Vagina (tissue), 2 donors: ENCODE data around the gene SLC7A6OS.
A peak's percentile ranks its signal among the peaks of the same experiment; 100 is the strongest.

Experiments used
- POLR2A ChIP-seq, 2 donors: fragments of 450-650 bp; IDR thresholded peaks; one replicate each; pipeline ENCODE4 v1.6.1; 2017; ENCODE audit warnings: antibody characterized with exemption in 2 of 2, mild to moderate bottlenecking in 2 of 2, moderate library complexity in 2 of 2
- POLR2AphosphoS5 ChIP-seq, 2 donors: sonication (generic); formaldehyde crosslinking; IDR thresholded peaks; one replicate each; pipeline ENCODE4 v1.9.0; 2017; ENCODE audit warnings: antibody characterized with exemption in 2 of 2, mild to moderate bottlenecking in 2 of 2, low read depth in 1 of 2; ENCODE audit not compliant: insufficient read depth in 1 of 2
- TF ChIP-seq, protein P1 (sequence below), 3 experiments: fragments of 450-650 bp in 2 of 3; fragments of 200-600 bp in 1 of 3; sonication (generic) in 1 of 3; IDR thresholded peaks; one replicate each; pipeline ENCODE4 v1.5.1; 2017 to 2019; ENCODE audit warnings: antibody characterized with exemption in 3 of 3, mild to moderate bottlenecking in 2 of 3, moderate library complexity in 2 of 3

DNA sequence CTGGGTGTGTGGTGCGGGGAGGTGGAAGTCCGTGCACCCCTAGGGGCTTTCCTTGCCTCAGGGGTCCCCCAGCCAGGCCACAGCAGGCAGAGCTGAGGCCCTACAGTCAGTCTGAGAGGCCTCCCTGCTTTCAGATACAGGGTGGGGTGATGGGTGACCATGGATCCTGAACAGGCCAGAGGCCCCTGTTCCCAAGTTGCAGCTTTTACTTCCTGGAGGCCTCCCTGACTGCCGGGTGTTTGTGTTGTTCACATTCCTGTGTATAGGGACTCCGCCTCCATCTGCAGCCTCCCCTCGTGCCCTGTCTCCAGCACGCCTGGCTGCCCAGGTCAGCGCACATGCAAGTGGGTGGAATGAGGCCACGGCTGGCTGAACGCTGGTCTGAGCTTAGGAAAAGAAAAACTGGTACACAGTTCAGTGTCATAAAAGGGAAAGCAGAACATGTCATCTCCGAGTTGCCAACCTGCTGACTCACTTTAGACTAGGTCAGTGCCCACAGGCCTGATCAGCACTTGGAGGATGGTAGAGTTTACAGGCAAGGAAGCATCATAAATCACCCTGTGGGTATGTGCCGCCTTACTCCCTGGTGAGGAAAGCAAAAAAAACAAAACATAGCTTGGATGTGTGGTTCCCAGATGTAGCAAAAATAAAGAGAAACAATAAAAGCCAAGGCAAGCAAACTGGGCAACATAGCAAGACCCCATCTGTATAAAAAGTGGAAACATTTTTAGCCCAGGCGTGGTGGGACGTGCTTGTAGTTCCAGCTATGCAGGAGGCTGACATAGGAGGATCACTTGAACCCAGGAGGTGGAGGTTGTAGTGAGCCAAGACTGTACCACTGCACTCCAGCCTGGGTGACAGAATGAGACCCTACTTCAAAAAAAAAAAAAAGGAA lies 52.6 kb downstream of the SLC7A6OS start:
- TF ChIP-seq POLR2AphosphoS5 (IDR thresholded peaks at IDR 0.05; ENCODE audit: insufficient read depth in 1 of 2, low read depth in 1 of 2) (peak in 1 of 2 donors; percentile 50), POLR2A (IDR thresholded peaks at IDR 0.05) (no peak)
- TF ChIP-seq, protein P1, sequence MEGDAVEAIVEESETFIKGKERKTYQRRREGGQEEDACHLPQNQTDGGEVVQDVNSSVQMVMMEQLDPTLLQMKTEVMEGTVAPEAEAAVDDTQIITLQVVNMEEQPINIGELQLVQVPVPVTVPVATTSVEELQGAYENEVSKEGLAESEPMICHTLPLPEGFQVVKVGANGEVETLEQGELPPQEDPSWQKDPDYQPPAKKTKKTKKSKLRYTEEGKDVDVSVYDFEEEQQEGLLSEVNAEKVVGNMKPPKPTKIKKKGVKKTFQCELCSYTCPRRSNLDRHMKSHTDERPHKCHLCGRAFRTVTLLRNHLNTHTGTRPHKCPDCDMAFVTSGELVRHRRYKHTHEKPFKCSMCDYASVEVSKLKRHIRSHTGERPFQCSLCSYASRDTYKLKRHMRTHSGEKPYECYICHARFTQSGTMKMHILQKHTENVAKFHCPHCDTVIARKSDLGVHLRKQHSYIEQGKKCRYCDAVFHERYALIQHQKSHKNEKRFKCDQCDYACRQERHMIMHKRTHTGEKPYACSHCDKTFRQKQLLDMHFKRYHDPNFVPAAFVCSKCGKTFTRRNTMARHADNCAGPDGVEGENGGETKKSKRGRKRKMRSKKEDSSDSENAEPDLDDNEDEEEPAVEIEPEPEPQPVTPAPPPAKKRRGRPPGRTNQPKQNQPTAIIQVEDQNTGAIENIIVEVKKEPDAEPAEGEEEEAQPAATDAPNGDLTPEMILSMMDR (IDR thresholded peaks at IDR 0.05), result no peak
